ENCODE results near the gene PTPRM.

DNA sequence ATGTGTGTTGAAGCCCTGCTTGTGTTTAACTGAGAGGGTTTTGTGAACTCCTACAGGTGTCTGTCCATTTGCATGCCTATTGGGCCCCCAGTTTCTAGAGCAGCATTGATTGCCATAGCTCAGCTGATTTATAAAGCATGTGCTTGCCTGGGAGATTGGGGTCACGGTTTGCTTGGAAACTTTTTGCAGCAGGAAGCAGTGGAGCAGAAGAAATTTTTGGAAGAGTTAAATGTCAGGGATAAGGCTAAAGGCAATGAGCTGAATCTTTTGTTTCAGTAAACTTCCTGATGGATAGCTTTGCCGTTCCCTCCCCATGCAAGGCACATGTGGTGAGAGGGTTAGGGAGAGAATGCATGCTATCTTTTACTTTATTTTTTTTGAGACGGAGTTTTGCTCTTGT is 102.2 kb downstream of the PTPRM start:
- TF ChIP-seq, protein P1, sequence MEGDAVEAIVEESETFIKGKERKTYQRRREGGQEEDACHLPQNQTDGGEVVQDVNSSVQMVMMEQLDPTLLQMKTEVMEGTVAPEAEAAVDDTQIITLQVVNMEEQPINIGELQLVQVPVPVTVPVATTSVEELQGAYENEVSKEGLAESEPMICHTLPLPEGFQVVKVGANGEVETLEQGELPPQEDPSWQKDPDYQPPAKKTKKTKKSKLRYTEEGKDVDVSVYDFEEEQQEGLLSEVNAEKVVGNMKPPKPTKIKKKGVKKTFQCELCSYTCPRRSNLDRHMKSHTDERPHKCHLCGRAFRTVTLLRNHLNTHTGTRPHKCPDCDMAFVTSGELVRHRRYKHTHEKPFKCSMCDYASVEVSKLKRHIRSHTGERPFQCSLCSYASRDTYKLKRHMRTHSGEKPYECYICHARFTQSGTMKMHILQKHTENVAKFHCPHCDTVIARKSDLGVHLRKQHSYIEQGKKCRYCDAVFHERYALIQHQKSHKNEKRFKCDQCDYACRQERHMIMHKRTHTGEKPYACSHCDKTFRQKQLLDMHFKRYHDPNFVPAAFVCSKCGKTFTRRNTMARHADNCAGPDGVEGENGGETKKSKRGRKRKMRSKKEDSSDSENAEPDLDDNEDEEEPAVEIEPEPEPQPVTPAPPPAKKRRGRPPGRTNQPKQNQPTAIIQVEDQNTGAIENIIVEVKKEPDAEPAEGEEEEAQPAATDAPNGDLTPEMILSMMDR (IDR thresholded peaks at IDR 0.05; ENCODE audit: borderline replicate concordance, extremely low read depth, low read length, poor library complexity, severe bottlenecking), result no peak
- TF ChIP-seq EZH2 (IDR thresholded peaks at IDR 0.05; ENCODE audit: borderline replicate concordance, low read depth, low read length, severe bottlenecking), result no peak

Measured in DND-41 (cell line).